Limb (tissue), 2 donors: ENCODE data around the gene CHD9.
"Not testable (repeated sequence)": the region's sequence is repeated elsewhere in the genome, so short reads cannot be mapped to it uniquely, and the experiment has no call there.

Experiments used
- DNase-seq, 2 donors: peaks; one replicate each; pipeline ENCODE4 v3.0.0-alpha.2; 2016; ENCODE audit errors: extremely low spot score in 2 of 2

CHD9 gene

GRCh38 chr16:53281280-53281679 lies 226.5 kb downstream of the CHD9 start:
- no peak for DNase-seq

GRCh38 chr16:53281859-53282258 lies 227.1 kb downstream of the CHD9 start:
- no peak for DNase-seq

- DNase-seq: no peak
Measured at GRCh38 chr16:53282328-53282727, 227.5 kb downstream of the CHD9 start.

- no peak for DNase-seq
Measured at GRCh38 chr16:53282975-53283946, 228.5 kb downstream of the CHD9 start.

GRCh38 chr16:53285236-53285635 lies 230.4 kb downstream of the CHD9 start:
- DNase-seq: no peak

- DNase-seq: no peak
Measured at GRCh38 chr16:53290520-53290919, 235.7 kb downstream of the CHD9 start.

GRCh38 chr16:53291757-53292392 lies 237.1 kb downstream of the CHD9 start:
- DNase-seq: no peak

GRCh38 chr16:53297477-53297876 lies 242.7 kb downstream of the CHD9 start:
- no peak for DNase-seq

- DNase-seq: no peak
Measured at GRCh38 chr16:53304334-53304733, 249.5 kb downstream of the CHD9 start.

- DNase-seq: no peak
Measured at GRCh38 chr16:53305743-53306142, 251.0 kb downstream of the CHD9 start.

- no peak for DNase-seq
Measured at GRCh38 chr16:53309457-53309856, 254.7 kb downstream of the CHD9 start.

GRCh38 chr16:53320992-53321391 lies 266.2 kb downstream of the CHD9 start:
- DNase-seq: no peak

- no peak for DNase-seq
Measured at GRCh38 chr16:53323924-53324323, 269.1 kb downstream of the CHD9 start.

- DNase-seq: not testable (repeated sequence)
Measured at GRCh38 chr16:53330991-53331390, 276.2 kb downstream of the CHD9 start.

- DNase-seq: no peak
Measured at GRCh38 chr16:53334581-53334980, 279.8 kb downstream of the CHD9 start.

- no peak for DNase-seq
Measured at GRCh38 chr16:53337294-53337693, 282.5 kb downstream of the CHD9 start.

- no peak for DNase-seq
Measured at GRCh38 chr16:53341792-53342191, 287.0 kb downstream of the CHD9 start.

- DNase-seq: no peak
Measured at GRCh38 chr16:53355064-53355463, 300.3 kb downstream of the CHD9 start.

GRCh38 chr16:53356478-53357207 lies 301.9 kb downstream of the CHD9 start:
- no peak for DNase-seq

GRCh38 chr16:53357208-53357586 lies 302.4 kb downstream of the CHD9 start:
- DNase-seq: no peak

GRCh38 chr16:53357955-53358354 lies 303.2 kb downstream of the CHD9 start:
- no peak for DNase-seq

GRCh38 chr16:53358884-53359283 lies 304.1 kb downstream of the CHD9 start:
- no peak for DNase-seq
